OCI-LY1 (cell line): ENCODE measurements around the gene OR5K4.

Source experiments
- H2AFZ ChIP-seq: fragments of 200-600 bp; sonication (generic), shearing (Covaris generic); 2 replicates; pipeline ENCODE4 v1.6.0; 2014; ENCODE audit warnings: antibody characterized with exemption, mild to moderate bottlenecking, low read length
- H3F3A ChIP-seq: fragments of 200-600 bp; sonication (generic), shearing (Covaris generic); 2 replicates; pipeline ENCODE4 v1.6.0; 2014; ENCODE audit warnings: mild to moderate bottlenecking, antibody characterized with exemption, low read length, moderate library complexity; ENCODE audit not compliant: insufficient read depth
- H3K27ac ChIP-seq: fragments of 200-600 bp; sonication (generic); 2 replicates; pipeline ENCODE4 v1.5.1; 2014; ENCODE audit warnings: low read length, mixed run types, mild to moderate bottlenecking, low read depth; ENCODE audit not compliant: poor library complexity, severe bottlenecking
- H3K27me3 ChIP-seq: fragments of 200-600 bp; sonication (generic); 2 replicates; pipeline ENCODE4 v1.6.0; 2014; ENCODE audit warnings: antibody characterized with exemption, mild to moderate bottlenecking, low read length, moderate library complexity; ENCODE audit not compliant: insufficient read depth
- H3K36me3 ChIP-seq: fragments of 200-600 bp; sonication (generic); 2 replicates; pipeline ENCODE4 v1.6.1; 2014; ENCODE audit warnings: mild to moderate bottlenecking, antibody characterized with exemption, low read length, moderate library complexity, mixed read lengths; ENCODE audit not compliant: insufficient read depth
- H3K4me1 ChIP-seq: fragments of 200-600 bp; sonication (generic); 2 replicates; pipeline ENCODE4 v1.5.1; 2014; ENCODE audit warnings: mild to moderate bottlenecking, low read length, moderate library complexity; ENCODE audit not compliant: insufficient read depth, severe bottlenecking
- H3K4me2 ChIP-seq: fragments of 200-600 bp; sonication (generic), shearing (Covaris generic); 2 replicates; pipeline ENCODE4 v1.6.1; 2014; ENCODE audit warnings: low read length
- H3K4me3 ChIP-seq: fragments of 200-600 bp; sonication (generic); 2 replicates; pipeline ENCODE4 v1.5.1; 2014; ENCODE audit warnings: low read length, low read depth, mild to moderate bottlenecking, mixed read lengths; ENCODE audit not compliant: poor library complexity, severe bottlenecking
- H3K79me2 ChIP-seq: fragments of 200-600 bp; shearing (Covaris generic); 2 replicates; pipeline ENCODE4 v1.6.1; 2016; ENCODE audit warnings: mixed run types, low read length, mixed read lengths; ENCODE audit not compliant: insufficient read depth
- H3K9ac ChIP-seq: fragments of 200-600 bp; sonication (generic), shearing (Covaris generic); 2 replicates; pipeline ENCODE4 v1.6.1; 2014; ENCODE audit warnings: mild to moderate bottlenecking, low read length, mixed read lengths
- H3K9me2 ChIP-seq: fragments of 200-600 bp; sonication (generic), shearing (Covaris generic); 2 replicates; pipeline ENCODE4 v1.6.1; 2014; ENCODE audit warnings: low read depth, mild to moderate bottlenecking, low read length, mixed read lengths
- H3K9me3 ChIP-seq: fragments of 200-600 bp; shearing (Covaris generic); 2 replicates; pipeline ENCODE4 v1.6.1; 2014; ENCODE audit warnings: low read length, mixed read lengths
- H4K20me1 ChIP-seq: fragments of 200-600 bp; sonication (generic), shearing (Covaris generic); 2 replicates; pipeline ENCODE4 v1.6.0; 2016; ENCODE audit warnings: mild to moderate bottlenecking, low read length; ENCODE audit not compliant: insufficient read depth
- EZH2 ChIP-seq: fragments of 200-600 bp; sonication (generic), shearing (Covaris generic); IDR thresholded peaks from 2 replicates; pipeline ENCODE4 v1.8.0; 2017; ENCODE audit warnings: borderline replicate concordance, mixed run types, mild to moderate bottlenecking, antibody characterized with exemption, low read length, moderate library complexity, mixed read lengths
- TF ChIP-seq, protein P1 (sequence below): fragments of 200-600 bp; sonication (generic), shearing (Covaris generic); IDR thresholded peaks from 2 replicates; pipeline ENCODE4 v1.5.1; 2017; ENCODE audit warnings: mild to moderate bottlenecking, antibody characterized with exemption, low read length, moderate library complexity, mixed read lengths

OR5K4 gene

DNA sequence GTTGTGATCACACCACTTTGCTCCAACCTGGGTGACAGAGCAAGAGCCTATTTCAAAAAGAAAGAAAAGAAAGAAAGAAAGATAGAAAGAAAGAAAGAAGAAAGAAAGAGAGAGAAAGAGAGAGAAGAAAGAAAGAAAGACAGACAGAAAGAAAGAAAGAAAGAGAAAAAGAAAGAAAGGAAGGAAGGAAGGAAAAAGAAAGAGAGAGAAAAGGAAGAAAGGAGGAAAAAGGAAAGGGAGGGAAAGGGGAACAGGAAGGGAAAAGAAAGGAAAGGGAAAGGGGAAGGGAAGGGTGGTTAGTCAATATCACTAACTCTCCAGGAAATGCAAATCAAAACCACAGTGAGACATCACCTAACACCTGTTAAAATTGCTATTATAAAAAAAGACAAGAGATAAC is 18.2 kb downstream of the OR5K4 start:
- Histone ChIP-seq H4K20me1 (no peaks in the 10 kb centered on the region), H3K79me2 (no peaks in the 10 kb centered on the region), H3K9me2 (no peaks in the 10 kb centered on the region), H3K27ac (no peak overlapping the region), H3K36me3 (no peaks in the 10 kb centered on the region), H3F3A (no peaks in the 10 kb centered on the region), H3K4me1 (no peaks in the 10 kb centered on the region), H3K4me2 (no peak overlapping the region), H2AFZ (no peak overlapping the region), H3K9me3 (no peaks in the 10 kb centered on the region), H3K4me3 (no peak overlapping the region), H3K9ac (no peak overlapping the region), H3K27me3 (no peaks in the 10 kb centered on the region)
- no peak for TF ChIP-seq EZH2

DNA sequence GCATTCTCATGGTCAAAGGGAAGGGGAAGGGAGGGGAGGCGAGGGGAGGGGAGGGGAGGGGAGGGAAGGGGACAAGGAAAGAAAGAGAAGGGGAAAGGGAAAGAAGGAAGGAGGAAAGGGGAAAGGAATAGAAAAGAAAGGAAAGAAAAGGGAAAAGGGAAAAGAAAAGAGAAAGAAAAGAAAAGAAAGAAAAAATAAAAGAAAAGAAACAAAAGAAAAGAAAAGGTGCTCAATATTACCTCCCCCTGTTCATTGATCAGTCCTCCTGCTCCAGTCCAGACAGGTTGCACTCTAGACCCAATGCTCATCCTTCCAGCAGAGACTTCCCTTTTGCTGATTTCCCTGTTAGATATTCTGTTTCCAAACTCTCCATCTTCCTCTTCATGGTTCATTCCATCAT is 18.8 kb downstream of the OR5K4 start:
- no peaks in the 10 kb centered on the region for H3K4me1 ChIP-seq
- no peak overlapping the region for H3K27ac ChIP-seq
- no peak overlapping the region for H3K4me2 ChIP-seq
- no peaks in the 10 kb centered on the region for H4K20me1 ChIP-seq
- H2AFZ ChIP-seq, result no peak overlapping the region
- no peak overlapping the region for H3K9ac ChIP-seq
- no peak overlapping the region for H3K4me3 ChIP-seq
- H3K36me3 ChIP-seq, result no peaks in the 10 kb centered on the region
- no peaks in the 10 kb centered on the region for H3F3A ChIP-seq
- no peak for TF ChIP-seq EZH2
- TF ChIP-seq, protein P1, sequence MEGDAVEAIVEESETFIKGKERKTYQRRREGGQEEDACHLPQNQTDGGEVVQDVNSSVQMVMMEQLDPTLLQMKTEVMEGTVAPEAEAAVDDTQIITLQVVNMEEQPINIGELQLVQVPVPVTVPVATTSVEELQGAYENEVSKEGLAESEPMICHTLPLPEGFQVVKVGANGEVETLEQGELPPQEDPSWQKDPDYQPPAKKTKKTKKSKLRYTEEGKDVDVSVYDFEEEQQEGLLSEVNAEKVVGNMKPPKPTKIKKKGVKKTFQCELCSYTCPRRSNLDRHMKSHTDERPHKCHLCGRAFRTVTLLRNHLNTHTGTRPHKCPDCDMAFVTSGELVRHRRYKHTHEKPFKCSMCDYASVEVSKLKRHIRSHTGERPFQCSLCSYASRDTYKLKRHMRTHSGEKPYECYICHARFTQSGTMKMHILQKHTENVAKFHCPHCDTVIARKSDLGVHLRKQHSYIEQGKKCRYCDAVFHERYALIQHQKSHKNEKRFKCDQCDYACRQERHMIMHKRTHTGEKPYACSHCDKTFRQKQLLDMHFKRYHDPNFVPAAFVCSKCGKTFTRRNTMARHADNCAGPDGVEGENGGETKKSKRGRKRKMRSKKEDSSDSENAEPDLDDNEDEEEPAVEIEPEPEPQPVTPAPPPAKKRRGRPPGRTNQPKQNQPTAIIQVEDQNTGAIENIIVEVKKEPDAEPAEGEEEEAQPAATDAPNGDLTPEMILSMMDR, result no peak
- no peaks in the 10 kb centered on the region for H3K27me3 ChIP-seq
- H3K9me2 ChIP-seq, result no peaks in the 10 kb centered on the region
- no peaks in the 10 kb centered on the region for H3K79me2 ChIP-seq
- no peaks in the 10 kb centered on the region for H3K9me3 ChIP-seq

DNA sequence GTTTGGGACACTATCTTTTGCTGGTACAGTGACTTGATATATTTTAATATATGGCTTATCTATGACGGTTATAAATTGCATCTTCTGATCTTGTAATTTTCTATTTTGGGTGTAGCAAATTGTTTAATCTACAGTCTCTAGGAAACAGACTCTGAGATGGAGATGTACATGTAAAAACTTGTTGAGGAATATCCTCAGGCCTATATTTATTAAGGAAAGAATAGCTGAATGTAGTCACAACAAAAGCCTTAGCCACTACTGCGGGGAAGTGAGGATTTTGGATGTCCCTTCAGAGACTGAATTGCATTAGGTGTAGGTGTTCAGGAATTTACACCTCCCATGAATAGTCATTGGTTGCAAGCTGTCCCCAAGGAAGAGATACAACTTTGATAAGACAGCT is 23.0 kb downstream of the OR5K4 start:
- Histone ChIP-seq H3K9me2 (no peaks in the 10 kb centered on the region), H3K27me3 (no peaks in the 10 kb centered on the region), H3K4me1 (no peaks in the 10 kb centered on the region), H3K9ac (no peak overlapping the region), H4K20me1 (no peaks in the 10 kb centered on the region), H3K9me3 (no peaks in the 10 kb centered on the region), H3K4me2 (no peak overlapping the region), H3F3A (no peaks in the 10 kb centered on the region), H2AFZ (no peak overlapping the region), H3K79me2 (no peaks in the 10 kb centered on the region), H3K4me3 (no peak overlapping the region), H3K36me3 (no peaks in the 10 kb centered on the region), H3K27ac (no peak overlapping the region)
- no peak for TF ChIP-seq EZH2
- TF ChIP-seq, protein P1, result no peak

DNA sequence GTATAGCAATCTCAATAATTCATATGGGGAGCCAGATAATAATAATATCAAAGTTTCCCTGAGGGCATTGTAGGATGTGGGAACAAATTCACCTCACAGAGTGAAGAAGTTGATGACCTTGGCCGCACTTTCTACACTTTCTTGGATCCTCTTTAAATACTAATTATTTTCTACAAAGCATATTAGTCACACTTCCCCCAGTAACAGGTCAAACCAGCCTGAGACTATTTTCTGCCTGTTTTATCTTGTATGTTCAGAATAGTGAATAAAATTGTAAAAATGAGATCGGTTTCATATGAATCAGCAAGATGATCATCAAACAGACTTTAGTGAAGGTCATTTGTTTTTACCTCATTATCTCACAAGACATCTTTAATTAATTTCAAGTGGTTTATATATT is 34.5 kb downstream of the OR5K4 start:
- Histone ChIP-seq H3K27ac (no peak overlapping the region), H3K27me3 (no peaks in the 10 kb centered on the region), H2AFZ (no peak overlapping the region), H3F3A (no peaks in the 10 kb centered on the region), H3K4me2 (no peak overlapping the region), H3K4me3 (no peak overlapping the region), H3K4me1 (no peaks in the 10 kb centered on the region), H3K9me3 (no peaks in the 10 kb centered on the region), H4K20me1 (no peaks in the 10 kb centered on the region), H3K9ac (no peak overlapping the region), H3K9me2 (no peaks in the 10 kb centered on the region), H3K36me3 (no peaks in the 10 kb centered on the region), H3K79me2 (no peaks in the 10 kb centered on the region)
- no peak for TF ChIP-seq EZH2
- TF ChIP-seq, protein P1, result no peak
